Effector CD4-positive, alpha-beta T cell (primary cell): ENCODE measurements around the gene PPP1R15A.
A peak's percentile ranks its signal among the peaks of the same experiment; 100 is the strongest.
"Not testable (repeated sequence)": the region's sequence is repeated elsewhere in the genome, so short reads cannot be mapped to it uniquely, and the experiment has no call there.

Experiments
- DNase-seq: peaks from one replicate; pipeline ENCODE4 v3.0.0-alpha.2; 2020
- total RNA-seq: gene quantifications from one replicate; lab custom pipeline; 2026; lab: John Stamatoyannopoulos, UW

The PPP1R15A gene
- total RNA-seq: 2,243 reads per million, percentile 100 among the genes with 10 or more reads in this experiment

DNA sequence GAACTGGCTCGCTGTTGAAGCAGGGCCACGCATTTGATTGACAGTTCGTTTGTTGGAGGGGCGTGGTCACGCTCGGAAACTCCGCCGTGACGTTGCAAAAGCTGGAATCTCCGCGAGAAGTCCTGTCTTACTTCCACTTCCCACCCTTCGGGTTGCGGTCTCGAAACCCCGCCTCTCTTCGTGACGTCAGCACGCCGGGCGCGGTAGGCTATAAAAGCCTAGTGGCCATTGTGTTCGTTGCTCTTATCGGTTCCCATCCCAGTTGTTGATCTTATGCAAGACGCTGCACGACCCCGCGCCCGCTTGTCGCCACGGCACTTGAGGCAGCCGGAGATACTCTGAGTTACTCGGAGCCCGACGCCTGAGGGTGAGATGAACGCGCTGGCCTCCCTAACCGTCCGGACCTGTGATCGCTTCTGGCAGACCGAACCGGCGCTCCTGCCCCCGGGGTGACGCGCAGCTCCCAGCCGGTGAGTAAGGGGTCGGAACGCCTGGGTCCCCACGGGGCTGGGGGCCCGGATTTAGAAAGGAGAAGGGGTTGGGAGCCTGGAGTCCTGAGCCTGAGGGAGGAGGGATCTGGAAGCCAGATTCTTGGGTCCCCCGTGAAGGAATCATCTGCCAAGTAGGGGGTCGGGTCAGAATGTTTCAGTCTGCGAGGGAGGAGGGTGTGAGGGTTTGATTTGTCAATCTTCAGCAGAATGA lies at the start of gene PPP1R15A:
TSS of gene PPP1R15A (plus strand) at position 240 of the 702 bp plus-strand sequence. CDS start 813 bp downstream, outside the sequence.
- peak; percentile 98 for DNase-seq

DNA sequence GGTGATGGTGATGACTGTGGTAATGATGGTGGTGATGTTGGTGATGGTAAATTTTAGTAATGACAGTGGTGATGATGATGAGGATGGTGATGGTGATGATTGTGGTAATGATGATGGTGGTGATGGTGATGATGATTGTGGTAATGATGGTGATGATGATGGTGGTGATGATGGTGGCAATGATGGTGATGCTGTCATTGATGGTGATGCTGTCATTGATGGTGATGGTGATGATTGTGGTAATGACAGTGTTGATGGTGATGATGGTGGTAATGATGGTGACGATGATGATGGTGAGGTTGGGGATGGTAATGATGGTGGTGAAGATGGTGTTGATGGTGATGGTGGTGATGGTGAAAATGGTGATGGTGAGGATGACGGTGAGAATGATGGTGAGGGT lies 49.7 kb upstream of the PPP1R15A start:
- no peak for DNase-seq

DNA sequence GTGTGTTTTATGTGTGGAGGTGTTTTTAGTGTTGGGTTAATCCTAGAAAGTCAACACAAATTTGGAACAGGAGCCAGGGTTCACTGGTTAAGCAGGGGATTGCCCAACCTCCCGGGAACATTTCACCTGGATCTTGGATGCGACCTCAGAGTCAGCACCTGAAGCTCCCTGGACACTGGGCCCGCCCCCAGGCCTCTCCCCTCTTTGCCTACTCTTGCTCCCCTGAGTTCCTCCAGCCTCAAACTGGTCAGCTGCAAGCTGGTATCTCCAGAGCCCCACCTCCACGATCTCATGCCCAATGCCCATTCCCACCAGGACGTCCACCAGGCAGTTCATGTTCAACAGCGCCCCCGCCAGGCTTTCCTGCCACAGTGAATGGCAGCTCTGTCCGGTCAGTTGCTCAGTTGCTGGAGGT lies 45.6 kb upstream of the PPP1R15A start:
- no peak for DNase-seq

DNA sequence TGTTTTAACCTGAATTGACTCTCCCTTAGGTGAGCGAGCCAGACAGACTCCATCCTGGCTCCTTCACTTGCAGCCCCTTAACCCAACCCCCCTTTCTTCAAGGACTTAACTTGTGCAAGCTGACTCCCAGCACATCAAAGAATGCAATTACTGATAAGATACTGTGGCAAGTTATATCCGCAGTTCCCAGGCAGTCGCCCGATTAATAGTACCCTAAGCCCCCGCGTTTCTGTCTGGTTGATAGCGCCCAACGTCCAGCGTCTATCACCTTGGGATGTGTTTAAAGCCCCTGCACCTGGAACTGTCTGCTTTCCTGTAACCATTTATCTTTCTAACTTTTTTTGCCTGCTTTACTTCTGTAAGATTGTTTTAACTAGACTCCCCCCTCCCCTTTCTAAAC lies 42.1 kb upstream of the PPP1R15A start:
- DNase-seq: no peak

DNA sequence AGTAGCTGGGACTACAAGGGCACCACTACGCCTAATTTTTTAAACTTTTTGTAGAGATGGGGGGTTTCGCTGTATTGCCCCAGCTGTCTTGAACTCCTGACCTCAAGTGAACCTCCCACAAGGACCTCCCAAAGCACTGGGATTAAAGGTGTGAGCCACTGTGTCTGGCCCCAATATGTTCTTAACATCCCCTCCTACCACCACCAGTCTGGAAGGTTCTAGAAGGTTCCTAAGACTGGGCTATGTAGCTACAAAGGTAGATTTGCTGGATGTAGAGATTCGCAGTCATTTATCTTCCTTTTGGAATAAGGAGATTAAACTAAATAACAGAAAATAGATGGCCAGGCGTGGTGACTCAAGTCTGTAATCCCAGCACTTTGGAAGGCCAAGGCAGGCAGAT lies 41.3 kb upstream of the PPP1R15A start:
- DNase-seq: no peak

DNA sequence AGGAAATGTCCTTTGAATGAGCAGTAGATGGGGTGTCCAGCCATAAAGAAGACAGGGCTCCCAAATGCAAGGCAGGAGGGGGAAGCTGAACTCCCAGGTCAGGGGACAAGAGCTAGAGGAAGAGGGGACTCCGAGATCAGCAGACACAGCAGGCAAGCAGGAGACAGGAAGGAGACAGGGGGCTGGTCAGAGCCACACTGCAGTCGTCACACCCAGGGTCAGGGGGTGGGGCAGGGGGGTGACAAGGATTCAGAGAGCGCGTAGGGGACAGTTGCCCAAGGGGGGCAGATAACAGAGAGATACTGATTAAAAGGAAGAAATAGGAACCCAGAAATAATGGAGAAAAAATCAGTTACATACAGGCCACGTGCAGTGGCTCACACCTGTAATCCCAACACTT lies 39.2 kb upstream of the PPP1R15A start:
- DNase-seq: no peak

DNA sequence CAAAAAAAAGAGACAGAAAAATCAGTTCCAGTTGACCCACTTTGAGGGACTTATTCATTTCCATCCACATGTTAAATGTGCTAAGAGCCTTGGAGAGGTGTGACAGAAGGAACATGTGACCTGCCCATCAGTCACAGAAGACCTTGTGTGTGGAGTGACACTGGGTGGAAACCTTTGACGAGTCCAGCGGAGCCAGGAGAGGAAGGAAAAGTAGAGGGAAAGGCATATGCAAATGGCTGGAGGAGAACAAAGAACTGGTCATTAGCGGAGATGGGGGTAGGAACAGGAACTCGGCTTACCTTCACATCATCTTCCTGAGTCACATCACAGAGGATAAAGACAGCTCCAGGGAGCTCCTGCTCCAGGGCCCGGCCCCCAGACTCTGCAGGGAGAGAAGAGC lies 38.2 kb upstream of the PPP1R15A start:
- no peak for DNase-seq

DNA sequence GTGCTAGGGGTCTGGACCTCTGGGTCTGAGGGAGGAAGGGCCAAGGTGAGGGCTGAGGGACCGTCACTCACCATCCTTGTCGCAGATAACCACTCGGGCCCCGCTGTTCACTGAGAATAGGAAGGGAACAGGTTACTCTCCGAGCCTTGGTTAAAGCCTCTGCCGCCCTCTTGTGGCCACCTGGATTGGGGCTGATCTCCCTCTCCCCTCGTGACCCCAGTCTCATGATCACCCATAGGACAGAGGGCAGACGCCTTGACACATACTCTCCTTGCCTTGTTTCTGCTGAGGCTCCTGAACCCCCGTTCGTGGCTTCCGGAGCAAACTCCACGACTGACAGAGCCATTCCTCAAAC lies 36.5 kb upstream of the PPP1R15A start:
- peak; percentile 93 for DNase-seq

DNA sequence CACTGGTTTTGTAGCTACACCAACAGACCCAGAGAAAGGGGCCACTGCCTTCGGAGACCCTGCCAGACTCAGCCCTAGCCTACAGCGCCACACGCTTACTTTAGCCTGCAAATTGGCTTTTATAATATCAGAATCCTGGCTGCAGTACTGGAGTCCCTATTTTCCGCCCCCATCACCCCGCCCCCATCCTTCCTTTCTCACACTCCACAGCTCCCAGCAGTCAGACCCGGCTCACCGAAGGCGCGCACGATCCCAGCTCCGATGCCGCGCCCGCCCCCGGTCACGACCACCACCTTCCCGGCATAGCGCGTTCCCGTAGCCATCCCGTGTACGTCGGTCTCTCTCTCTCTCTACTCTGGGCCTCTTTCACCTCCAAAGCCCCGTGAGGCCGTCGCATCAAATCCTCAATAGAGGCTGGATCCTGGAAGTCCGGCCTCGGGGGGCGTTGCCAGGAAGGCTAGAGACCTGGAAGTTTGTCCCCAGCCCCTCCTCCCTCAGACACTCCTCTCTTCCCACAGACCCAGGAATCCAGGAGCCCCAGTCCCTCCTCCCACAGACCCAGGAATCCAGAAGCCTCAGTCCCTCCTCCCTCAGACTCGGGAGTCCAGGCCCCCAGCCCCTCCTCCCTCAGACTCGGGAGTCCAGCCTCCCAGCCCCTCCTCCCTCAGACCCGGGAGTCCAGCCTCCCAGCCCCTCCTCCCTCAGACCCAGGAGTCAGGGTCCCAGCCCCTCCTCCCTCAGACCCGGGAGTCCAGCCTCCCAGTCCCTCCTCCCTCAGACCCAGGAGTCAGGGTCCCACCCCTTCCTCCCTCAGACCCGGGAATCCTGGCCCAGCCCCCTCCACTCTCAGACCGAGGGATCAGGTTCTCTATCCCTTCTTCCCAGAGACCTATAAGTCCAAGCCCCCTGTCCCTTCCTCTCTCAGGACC lies 35.9 kb upstream of the PPP1R15A start, which contains the start of gene HSD17B14:
TSS of gene HSD17B14 (minus strand) at position 403 of the 929 bp plus-strand sequence. CDS start at position 323, 80 bp downstream.
- DNase-seq: no peak

DNA sequence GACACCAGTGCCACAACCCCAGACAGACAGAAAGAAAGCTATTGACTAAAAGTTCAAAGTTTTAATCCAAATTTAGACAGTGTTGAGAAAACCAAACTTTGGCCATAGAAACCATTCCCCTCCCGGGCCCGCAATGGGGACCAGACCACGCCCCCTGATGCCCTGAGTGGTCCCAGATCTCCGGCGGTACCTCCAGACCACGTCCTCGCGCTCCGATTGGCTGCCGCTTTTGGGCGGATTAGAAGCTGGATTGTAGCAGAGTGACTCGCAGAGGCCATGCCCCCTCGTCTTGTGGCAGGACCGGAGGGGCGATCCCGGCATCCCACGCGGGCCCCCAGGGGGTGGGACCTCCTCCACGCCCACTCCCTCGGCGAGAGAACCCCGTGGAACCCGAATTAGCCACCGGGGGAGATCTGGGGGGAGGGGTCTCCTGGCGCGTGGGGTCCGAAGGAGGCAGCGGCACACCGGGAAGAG lies 35.1 kb upstream of the PPP1R15A start:
- DNase-seq: peak; percentile 75

DNA sequence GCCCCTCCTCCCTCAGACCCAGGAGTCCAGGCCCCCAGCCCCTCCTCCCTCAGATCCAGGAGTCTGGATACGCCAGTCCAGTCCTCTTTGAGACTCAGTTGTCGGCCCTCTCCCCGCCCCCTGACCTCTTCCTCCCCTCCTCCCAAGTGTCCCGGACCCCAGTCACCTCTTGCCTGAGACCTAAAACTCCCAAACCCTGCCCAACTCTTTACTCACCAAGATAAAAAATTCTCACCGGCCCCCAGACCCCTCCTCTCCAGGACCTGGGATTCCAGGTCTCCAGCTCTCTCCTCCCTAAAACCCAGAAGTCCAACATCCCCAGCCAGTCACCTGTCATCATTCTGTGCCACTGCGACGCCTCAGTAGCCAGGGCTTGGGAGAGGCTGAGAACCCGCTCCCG lies 34.5 kb upstream of the PPP1R15A start:
- DNase-seq: no peak

DNA sequence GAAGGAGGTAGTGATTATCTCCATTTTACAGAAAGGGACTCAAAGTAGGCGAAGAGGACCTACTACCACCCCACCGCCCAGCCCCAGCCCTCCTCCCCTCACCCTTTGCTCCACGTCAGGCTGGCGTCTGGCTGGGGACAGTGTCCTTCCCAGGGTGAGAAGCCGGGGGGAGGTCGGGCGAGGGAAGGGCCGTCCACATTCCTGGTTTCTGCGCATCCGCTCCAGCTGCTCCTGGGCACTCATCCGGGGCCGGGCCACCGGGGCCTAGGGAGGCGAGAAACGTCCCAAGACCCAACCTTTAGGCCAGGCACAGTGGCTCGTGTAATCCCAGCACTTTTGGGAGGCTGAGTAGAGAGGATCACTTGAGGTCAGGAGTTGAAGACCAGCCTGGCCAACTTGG lies 31.2 kb upstream of the PPP1R15A start:
- no peak for DNase-seq

DNA sequence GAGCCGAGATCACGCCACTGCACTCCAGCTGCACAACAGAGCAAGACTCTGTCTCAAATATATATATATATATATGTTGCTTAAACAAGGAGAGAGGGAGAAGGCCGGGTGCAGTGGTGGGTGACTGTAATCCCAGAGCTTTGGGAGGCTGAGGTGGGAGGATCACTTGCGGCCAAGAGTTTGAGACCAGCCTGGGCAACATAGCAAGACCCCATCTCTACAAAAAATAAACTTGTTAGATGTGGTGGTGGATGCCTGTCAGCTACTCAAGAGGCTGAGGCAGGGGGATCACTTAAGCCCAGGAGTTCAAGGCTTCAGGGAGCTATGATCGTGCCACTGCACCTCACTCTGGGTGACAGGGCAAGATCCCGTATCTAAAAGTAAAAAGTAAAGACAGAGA lies 30.6 kb upstream of the PPP1R15A start:
- DNase-seq: no peak

DNA sequence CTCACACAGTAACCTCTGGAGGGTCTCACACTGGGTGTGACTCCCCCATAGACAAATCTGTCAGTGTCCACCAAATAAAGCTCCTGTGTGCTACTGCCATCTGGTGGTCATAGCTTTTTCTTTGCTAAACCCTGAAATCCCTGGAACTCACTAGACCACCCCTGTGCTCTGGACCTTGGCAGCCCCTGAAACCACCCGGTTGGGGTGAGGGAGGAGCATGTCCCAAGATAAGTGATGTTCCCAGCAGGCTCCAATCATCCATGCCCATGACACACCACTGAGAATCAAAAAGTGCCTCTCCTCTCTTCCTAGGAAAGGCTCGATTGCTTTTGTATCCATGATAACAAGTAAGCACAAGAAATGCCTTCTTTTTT lies 29.4 kb upstream of the PPP1R15A start:
- peak; percentile 45 for DNase-seq

DNA sequence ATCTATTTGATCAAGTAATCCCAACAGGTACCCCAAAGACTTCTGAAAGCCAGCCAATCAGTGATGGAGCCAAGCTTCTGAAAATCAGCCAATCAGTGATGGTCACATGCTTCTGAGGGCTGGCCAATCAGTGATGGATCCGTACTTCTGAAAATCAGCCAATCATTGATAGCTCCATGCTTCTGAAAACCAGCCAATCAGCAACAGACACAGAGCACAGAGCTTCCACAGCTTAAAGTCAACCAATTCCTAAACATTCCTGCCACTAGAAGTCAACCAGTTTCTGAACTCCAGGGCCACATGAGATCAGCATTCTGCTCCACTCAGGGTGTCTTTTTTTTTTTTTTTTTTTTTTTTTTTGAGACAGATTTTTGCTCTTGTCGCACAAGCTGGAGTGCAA lies 27.7 kb upstream of the PPP1R15A start:
- no peak for DNase-seq

DNA sequence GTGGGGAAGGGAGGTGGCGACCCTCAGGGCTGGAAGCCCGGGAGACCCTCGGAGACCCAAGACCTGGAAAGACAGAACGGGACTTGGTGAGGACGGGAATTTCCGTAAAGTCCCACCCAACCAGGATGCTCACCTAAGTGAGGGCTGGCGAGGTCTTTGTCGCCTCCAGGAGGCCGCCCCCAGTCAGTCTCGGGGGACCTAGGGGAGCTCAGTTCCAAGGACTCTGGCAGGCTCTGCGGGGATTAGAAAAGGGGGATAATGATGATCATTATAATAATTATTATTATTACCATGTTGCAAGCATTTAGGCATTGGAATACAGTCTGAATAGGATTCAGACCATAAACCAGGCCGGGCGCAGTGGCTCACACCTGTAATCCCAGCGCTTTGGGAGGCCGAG lies 26.8 kb upstream of the PPP1R15A start:
- no peak for DNase-seq

DNA sequence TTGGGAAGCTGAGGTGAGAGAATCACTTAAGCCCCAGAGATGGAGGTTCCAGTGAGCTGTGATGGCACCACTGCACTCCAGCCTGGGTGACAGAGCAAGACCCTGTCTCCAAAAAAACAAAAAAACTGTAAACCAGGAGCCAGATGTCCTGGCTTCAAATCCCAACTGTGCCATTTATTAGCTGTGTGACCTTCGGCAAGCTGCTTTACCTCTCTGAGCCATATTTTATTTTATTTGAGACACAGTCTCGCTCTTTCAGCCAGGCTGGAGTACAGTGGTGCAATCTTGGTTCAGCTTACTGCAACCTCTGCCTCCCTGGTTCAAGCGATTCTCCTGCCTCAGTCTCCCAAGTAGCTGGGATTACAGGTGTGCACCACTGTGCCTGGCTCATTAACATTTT lies 25.6 kb upstream of the PPP1R15A start:
- not testable (repeated sequence) for DNase-seq

DNA sequence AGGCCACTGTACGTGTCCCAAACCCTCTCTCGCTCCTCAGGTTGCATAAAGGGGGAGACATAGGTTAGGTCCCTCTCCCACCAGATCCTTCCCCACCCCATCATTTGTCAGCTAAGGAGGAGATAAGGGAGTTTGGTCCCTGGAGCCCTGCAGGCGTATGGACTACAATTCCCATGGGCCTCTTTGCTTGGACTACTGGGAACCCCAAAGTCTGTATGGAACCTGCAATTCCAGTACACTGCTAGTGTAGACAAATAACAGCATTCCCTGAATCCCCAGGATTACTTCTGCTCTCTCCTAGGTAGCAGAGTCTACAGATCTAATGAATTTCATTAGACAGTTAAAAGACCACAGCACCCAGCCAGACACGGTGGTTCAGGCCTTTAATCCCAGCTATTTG lies 19.9 kb upstream of the PPP1R15A start:
- DNase-seq: no peak

DNA sequence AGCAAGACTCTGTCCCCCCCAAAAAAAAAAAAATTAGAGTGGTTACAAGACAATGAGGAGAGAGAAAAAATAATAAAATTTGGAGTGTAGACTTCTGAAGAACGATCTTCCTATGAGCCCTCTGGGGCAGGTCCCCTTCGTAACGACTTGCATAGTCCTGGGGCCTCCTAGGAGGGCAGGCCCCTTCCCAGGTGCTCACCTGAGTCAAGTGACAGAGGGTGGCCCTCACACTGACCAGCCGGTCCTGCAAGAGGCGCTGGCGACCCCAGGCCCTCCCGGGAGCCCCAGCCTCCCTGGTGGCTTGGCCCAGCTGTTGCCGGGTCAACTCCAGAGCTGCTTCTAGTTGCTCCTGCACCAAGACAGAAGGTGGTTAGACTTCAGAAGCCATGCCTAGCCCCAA lies 18.7 kb upstream of the PPP1R15A start:
- no peak for DNase-seq

DNA sequence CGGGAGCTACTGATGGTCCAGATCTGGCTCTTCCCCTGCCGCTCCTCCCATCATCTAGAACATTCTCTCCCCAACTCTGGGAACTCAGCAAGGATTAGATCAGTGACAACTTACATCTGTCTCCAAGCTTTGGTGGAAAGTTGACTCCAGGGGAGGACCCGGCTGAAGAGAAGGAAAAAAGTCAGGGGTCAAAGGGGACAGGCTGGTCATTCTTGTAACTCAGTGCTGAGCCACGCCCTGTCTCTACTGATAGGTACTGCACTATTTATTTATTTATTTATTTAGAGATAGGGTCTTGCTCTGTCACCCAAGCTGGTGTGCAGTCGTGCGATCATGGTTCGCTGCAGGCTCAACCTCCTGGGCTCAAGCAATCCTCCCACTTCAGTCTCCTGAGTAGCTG lies 18.1 kb upstream of the PPP1R15A start:
- no peak for DNase-seq

DNA sequence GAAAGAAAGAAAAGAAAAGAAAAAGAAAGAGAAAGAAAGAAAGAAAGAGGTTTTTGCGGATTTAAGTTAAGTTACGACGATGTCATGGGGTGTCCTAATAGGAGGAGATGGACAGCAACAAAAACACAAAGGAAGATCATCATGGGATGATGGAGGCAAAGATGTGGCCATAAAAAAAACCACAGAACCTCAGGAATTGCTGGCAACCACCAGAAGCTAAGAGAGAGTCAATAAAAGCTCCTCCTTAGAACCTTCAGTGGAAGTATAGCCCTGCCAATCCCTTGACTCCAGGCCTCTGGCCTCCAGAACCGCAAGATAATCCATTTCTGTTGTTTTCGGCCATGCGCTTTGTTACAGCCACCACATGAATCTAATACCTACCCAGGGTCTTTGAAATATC lies 15.3 kb upstream of the PPP1R15A start:
- no peak for DNase-seq

DNA sequence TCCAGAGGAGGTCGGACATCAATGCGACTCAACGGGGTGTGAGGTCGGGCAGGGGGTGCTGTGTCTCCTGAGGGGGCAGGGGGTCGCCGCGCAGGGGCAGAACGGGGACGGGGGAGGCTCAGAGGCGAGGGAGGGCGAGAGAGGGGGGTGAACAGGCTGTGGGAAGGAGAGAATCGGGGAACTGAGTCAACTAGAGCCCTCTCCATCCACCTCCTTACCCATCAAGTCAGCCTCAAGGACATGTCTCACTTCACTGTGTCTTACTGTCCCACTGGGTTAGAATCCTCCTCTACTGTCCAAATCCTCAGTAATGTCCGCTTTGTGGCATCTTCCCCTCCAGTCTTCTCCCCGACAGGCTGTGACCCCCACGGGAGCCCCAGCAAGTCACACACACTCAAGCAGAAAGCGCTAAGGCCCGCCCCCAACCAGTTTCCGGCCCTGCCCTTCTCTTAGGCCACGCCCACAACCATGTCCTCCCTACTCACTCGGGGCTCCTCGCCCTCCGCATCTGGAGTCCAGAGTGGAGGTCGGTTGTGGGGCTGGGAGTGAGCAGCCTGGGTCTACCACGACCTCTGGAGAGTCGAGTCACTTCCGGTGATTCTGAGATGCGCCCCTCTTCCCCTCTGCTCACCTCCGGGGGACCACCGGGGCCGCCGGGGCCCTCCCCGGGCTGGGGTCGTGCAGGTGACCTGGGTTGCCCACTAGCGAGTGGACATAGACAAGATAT lies 13.1 kb upstream of the PPP1R15A start:
- peak; percentile 70 for DNase-seq
